Rectal smooth muscle tissue (tissue), 1 donor: Measurements from ENCODE around the gene ATG4D.
"Not testable (repeated sequence)": the region's sequence is repeated elsewhere in the genome, so short reads cannot be mapped to it uniquely, and the experiment has no call there.

ENCODE experiments used
- H3K27ac ChIP-seq: one replicate; pipeline ENCODE4 v1.7.0; 2013; ENCODE audit warnings: low read depth, low read length, inconsistent platforms
- H3K27me3 ChIP-seq: one replicate; pipeline ENCODE4 v1.7.0; 2013; ENCODE audit warnings: low read length; ENCODE audit not compliant: control insufficient read depth, insufficient read depth
- H3K36me3 ChIP-seq: one replicate; pipeline ENCODE4 v1.7.0; 2013; ENCODE audit warnings: low read length; ENCODE audit not compliant: control insufficient read depth, insufficient read depth
- H3K4me1 ChIP-seq: one replicate; pipeline ENCODE4 v1.7.0; 2013; ENCODE audit warnings: low read length; ENCODE audit not compliant: control insufficient read depth, insufficient read depth
- H3K4me3 ChIP-seq: one replicate; pipeline ENCODE4 v1.7.0; 2013; ENCODE audit warnings: low read length
- H3K9ac ChIP-seq: one replicate; pipeline ENCODE4 v1.7.0; 2013; ENCODE audit warnings: low read length

ATG4D gene

GRCh38 chr19:10525636-10526035, 18.1 kb upstream of the ATG4D start:
- Histone ChIP-seq H3K4me3 (no peak overlapping the region), H3K27me3 (no peaks in the 10 kb centered on the region), H3K36me3 (no peaks in the 10 kb centered on the region), H3K27ac (no peak overlapping the region), H3K9ac (no peak overlapping the region), H3K4me1 (no peaks in the 10 kb centered on the region)

- not testable (repeated sequence) for H3K9ac ChIP-seq, H3K36me3 ChIP-seq, H3K27ac ChIP-seq, H3K27me3 ChIP-seq, H3K4me1 ChIP-seq, H3K4me3 ChIP-seq
Measured at GRCh38 chr19:10526887-10527286, 16.8 kb upstream of the ATG4D start.

- Histone ChIP-seq H3K36me3 (no peaks in the 10 kb centered on the region), H3K9ac (no peak overlapping the region), H3K4me1 (no peaks in the 10 kb centered on the region), H3K4me3 (no peak overlapping the region), H3K27ac (no peak overlapping the region), H3K27me3 (no peaks in the 10 kb centered on the region)
Measured at GRCh38 chr19:10532457-10532856, 11.2 kb upstream of the ATG4D start.

- Histone ChIP-seq H3K4me3 (no peak overlapping the region), H3K27me3 (no peaks in the 10 kb centered on the region), H3K9ac (no peak overlapping the region), H3K36me3 (no peaks in the 10 kb centered on the region), H3K27ac (no peak overlapping the region), H3K4me1 (no peaks in the 10 kb centered on the region)
Measured at GRCh38 chr19:10533646-10534386, 9.9 kb upstream of the ATG4D start.

- Histone ChIP-seq H3K9ac (no peak overlapping the region), H3K27me3 (no peaks in the 10 kb centered on the region), H3K4me3 (no peak overlapping the region), H3K27ac (no peak overlapping the region), H3K4me1 (no peaks in the 10 kb centered on the region), H3K36me3 (no peaks in the 10 kb centered on the region)
Measured at GRCh38 chr19:10535613-10536012, 8.1 kb upstream of the ATG4D start.

GRCh38 chr19:10537668-10538067, 6.0 kb upstream of the ATG4D start:
- no peak overlapping the region for H3K9ac ChIP-seq
- H3K4me3 ChIP-seq: no peak overlapping the region
- no peak overlapping the region for H3K27ac ChIP-seq
- H3K4me1 ChIP-seq: no peaks in the 10 kb centered on the region
- no peaks in the 10 kb centered on the region for H3K36me3 ChIP-seq
- H3K27me3 ChIP-seq: no peaks in the 10 kb centered on the region

- Histone ChIP-seq H3K27ac (no peak overlapping the region), H3K36me3 (no peaks in the 10 kb centered on the region), H3K9ac (no peak overlapping the region), H3K4me3 (no peak overlapping the region), H3K27me3 (no peaks in the 10 kb centered on the region), H3K4me1 (peaks cover 2% of the 10 kb centered on the region)
Measured at GRCh38 chr19:10538204-10538983, 5.3 kb upstream of the ATG4D start.

- H3K27ac ChIP-seq, H3K27me3 ChIP-seq, H3K9ac ChIP-seq, H3K36me3 ChIP-seq, H3K4me1 ChIP-seq, H3K4me3 ChIP-seq: not testable (repeated sequence)
Measured at GRCh38 chr19:10539016-10539415, 4.7 kb upstream of the ATG4D start.

- Histone ChIP-seq H3K9ac (no peak overlapping the region), H3K27ac (no peak overlapping the region), H3K4me3 (peak overlapping the region; percentile 81), H3K4me1 (peaks cover 10% of the 10 kb centered on the region), H3K27me3 (no peaks in the 10 kb centered on the region), H3K36me3 (peaks cover 4% of the 10 kb centered on the region)
Measured at GRCh38 chr19:10543059-10543419, 665 bp upstream of the ATG4D start.

- peaks cover 12% of the 10 kb centered on the region for H3K36me3 ChIP-seq
- peaks cover 10% of the 10 kb centered on the region for H3K4me1 ChIP-seq
- peak overlapping the region; percentile 73 for H3K9ac ChIP-seq
- peak overlapping the region; percentile 82 for H3K27ac ChIP-seq
- H3K4me3 ChIP-seq: peak overlapping the region; percentile 81
- H3K27me3 ChIP-seq: no peaks in the 10 kb centered on the region
Measured at GRCh38 chr19:10544242-10544752, 593 bp downstream of the ATG4D start.

GRCh38 chr19:10544753-10545251, 1.1 kb downstream of the ATG4D start:
- H3K4me1 ChIP-seq: peaks cover 10% of the 10 kb centered on the region
- peak overlapping the region; percentile 82 for H3K27ac ChIP-seq
- no peaks in the 10 kb centered on the region for H3K27me3 ChIP-seq
- peak overlapping the region; percentile 18 for H3K9ac ChIP-seq
- peaks cover 14% of the 10 kb centered on the region for H3K36me3 ChIP-seq
- H3K4me3 ChIP-seq: peak overlapping the region; percentile 81

- Histone ChIP-seq H3K9ac (no peak overlapping the region), H3K27me3 (no peaks in the 10 kb centered on the region), H3K27ac (no peak overlapping the region), H3K4me1 (peaks cover 10% of the 10 kb centered on the region), H3K4me3 (no peak overlapping the region), H3K36me3 (peaks cover 14% of the 10 kb centered on the region)
Measured at GRCh38 chr19:10546817-10547216, 3.1 kb downstream of the ATG4D start.
